T-helper 2 cell treated with Interferon-gamma antibody and Interleukin-4, amounts not matched to agents 100 ng/mL and 5 ng/mL, for 36 hours (primary cell): ENCODE measurements around the gene SAP130. TPM values are rescaled to one million over a fixed set of nuclear protein-coding genes. Genes with fewer than 3 reads are reported as not detected.

Source experiments
- intact Hi-C: fragments of 100-400 bp; cut with micrococcal nuclease; formaldehyde crosslinking; loops from one replicate; pipeline ENCODE4 v1.15.1; 2023
- total RNA-seq: library from RNA; stranded (reverse); gene quantifications from 2 replicates; pipeline ENCODE4 v1.2.3, GENCODE V29; 2022

SAP130 gene
- total RNA-seq, 1 donor from 2014 or later: 36.6 TPM

GRCh38 chr2:127897531-127898211 is 130.2 kb downstream of the SAP130 start:
- intact Hi-C loops: no loop called here

- intact Hi-C loops: no loop called here
Measured at GRCh38 chr2:127893494-127893893, 134.4 kb downstream of the SAP130 start.

DNA sequence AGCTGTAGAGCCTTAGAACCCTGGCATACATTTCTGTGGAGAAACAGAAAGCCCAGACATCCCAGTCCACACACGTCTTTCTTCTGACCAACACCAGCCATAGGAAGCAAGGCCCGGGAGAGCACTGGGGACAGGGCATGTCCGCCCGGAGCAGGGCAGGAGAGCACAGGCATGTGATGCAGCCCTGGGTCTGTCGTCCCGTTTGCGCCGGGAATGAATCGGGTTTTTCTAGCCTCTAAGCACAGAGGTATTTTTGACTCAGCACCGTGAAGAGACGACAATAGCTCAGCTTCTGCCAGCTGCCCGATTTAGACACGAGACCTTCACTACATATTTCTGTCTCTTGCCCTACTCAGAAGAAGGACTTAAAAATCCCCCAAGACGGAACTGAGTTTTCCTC is 134.8 kb downstream of the SAP130 start:
- intact Hi-C loops: no loop called here

GRCh38 chr2:127891811-127892210 is 136.0 kb downstream of the SAP130 start:
- intact Hi-C loops: no loop called here

Other genes with a start within 250 kb of the SAP130 start
- 69.8 and 78.3 TPM in 2 replicates for gene WDR33, start 216.9 kb downstream of the SAP130 start, total RNA-seq
- gene POLR2D, start 169.9 kb downstream of the SAP130 start, total RNA-seq: 48.7 and 53.1 TPM in 2 replicates
- 14.6 and 16.4 TPM in 2 replicates for gene AMMECR1L, start 142.1 kb downstream of the SAP130 start, total RNA-seq
- gene UGGT1, start 63.1 kb upstream of the SAP130 start, total RNA-seq: 78.9 and 84.4 TPM in 2 replicates